HEK293 (cell line): ENCODE measurements around the gene CORO2B.

Experiments used
- CTCF ChIA-PET: fragments of 350-600 bp; formaldehyde crosslinking; extraction: SDS; loops from one replicate; lab custom pipeline; 2021; ENCODE audit warnings: antibody characterized with exemption; lab: Yijun Ruan, JAX
- POLR2A ChIA-PET: fragments of 300-600 bp; formaldehyde crosslinking; extraction: SDS; loops from one replicate; lab custom pipeline; 2020; ENCODE audit warnings: antibody characterized with exemption, inconsistent platforms; lab: Yijun Ruan, JAX
- H3K27ac ChIP-seq: fragments of 200-500 bp; sonication (Bioruptor generic); 2 replicates; pipeline ENCODE4 v1.5.1; 2014; ENCODE audit warnings: low read depth, low read length, control low read depth, inconsistent platforms; ENCODE audit errors: extremely low read depth
- H3K36me3 ChIP-seq, 2 experiments: fragments of 200-500 bp in 1 of 2; sonication (Bioruptor generic) in 1 of 2; 1 replicate in 1 of 2; 2 replicates in 1 of 2; pipeline ENCODE4 v1.5.1; 2014 to 2017; ENCODE audit warnings: inconsistent platforms in 2 of 2, low read length in 2 of 2; ENCODE audit not compliant: control insufficient read depth in 2 of 2, insufficient read depth in 1 of 2
- H3K4me1 ChIP-seq: fragments of 200-500 bp; sonication (Bioruptor generic); 2 replicates; pipeline ENCODE4 v1.5.1; 2014; ENCODE audit warnings: mild to moderate bottlenecking, low read length, inconsistent platforms; ENCODE audit not compliant: control insufficient read depth, insufficient read depth
- H3K4me3 ChIP-seq: 2 replicates; pipeline ENCODE4 v1.5.1; 2011; ENCODE audit warnings: low read depth, mild to moderate bottlenecking, control low read depth, low read length, moderate library complexity
- H3K9me3 ChIP-seq: fragments of 200-500 bp; sonication (Bioruptor generic); 2 replicates; pipeline ENCODE4 v1.5.1; 2014; ENCODE audit warnings: low read depth, low read length, inconsistent platforms; ENCODE audit not compliant: control insufficient read depth, insufficient read depth
- ELK4 ChIP-seq: IDR thresholded peaks from 2 replicates; pipeline ENCODE4 v1.6.1; 2011; ENCODE audit warnings: mild to moderate bottlenecking, low read depth, low read length, borderline replicate concordance
- GLI2 ChIP-seq: fragments of 450-650 bp; formaldehyde crosslinking; IDR thresholded peaks from 2 replicates; pipeline ENCODE4; 2017; ENCODE audit warnings: missing biosample characterization, missing genetic modification characterization, low read depth, borderline replicate concordance
- HOXC10 ChIP-seq: sonication (generic); formaldehyde crosslinking; IDR thresholded peaks from 2 replicates; pipeline ENCODE4 v1.8.1; 2023; ENCODE audit warnings: mild to moderate bottlenecking, missing genetic modification reagents
- PRDM2 ChIP-seq: fragments of 450-650 bp; formaldehyde crosslinking; IDR thresholded peaks from 2 replicates; pipeline ENCODE4 v1.5.1; 2016; ENCODE audit warnings: missing biosample characterization, missing genetic modification characterization, borderline replicate concordance
- SCRT1 ChIP-seq: fragments of 450-650 bp; formaldehyde crosslinking; IDR thresholded peaks from 2 replicates; pipeline ENCODE4 v1.5.1; 2016; ENCODE audit warnings: missing biosample characterization, missing genetic modification characterization, borderline replicate concordance
- ZBTB44 ChIP-seq: fragments of 450-650 bp; IDR thresholded peaks from 2 replicates; pipeline ENCODE4 v1.5.1; 2018; ENCODE audit warnings: missing biosample characterization, mild to moderate bottlenecking, missing genetic modification characterization
- ZFP3 ChIP-seq: fragments of 450-650 bp; formaldehyde crosslinking; IDR thresholded peaks from 2 replicates; pipeline ENCODE4 v1.5.1; 2016; ENCODE audit warnings: low read depth, missing biosample characterization, missing genetic modification characterization
- ZFP37 ChIP-seq: fragments of 450-650 bp; formaldehyde crosslinking; IDR thresholded peaks from 2 replicates; pipeline ENCODE4 v1.5.1; 2016; ENCODE audit warnings: missing biosample characterization, missing genetic modification characterization
- ZFP41 ChIP-seq: fragments of 450-650 bp; formaldehyde crosslinking; IDR thresholded peaks from 2 replicates; pipeline ENCODE4 v1.5.1; 2016; ENCODE audit warnings: missing biosample characterization, missing genetic modification characterization, borderline replicate concordance
- ZNF112 ChIP-seq: fragments of 450-650 bp; formaldehyde crosslinking; IDR thresholded peaks from 2 replicates; pipeline ENCODE4 v1.5.0; 2017; ENCODE audit warnings: missing biosample characterization, missing genetic modification characterization
- ZNF202 ChIP-seq: fragments of 450-650 bp; formaldehyde crosslinking; IDR thresholded peaks from 2 replicates; pipeline ENCODE4 v1.5.1; 2016; ENCODE audit warnings: missing biosample characterization, missing genetic modification characterization, borderline replicate concordance
- ZNF24 ChIP-seq: fragments of 450-650 bp; formaldehyde crosslinking; IDR thresholded peaks from 2 replicates; pipeline ENCODE4 v1.5.1; 2016; ENCODE audit warnings: missing biosample characterization, missing genetic modification characterization
- ZNF426 ChIP-seq: fragments of 450-650 bp; formaldehyde crosslinking; IDR thresholded peaks from 2 replicates; pipeline ENCODE4 v1.5.1; 2017; ENCODE audit warnings: missing biosample characterization, missing genetic modification characterization, mild to moderate bottlenecking, inconsistent platforms, moderate library complexity
- ZNF433 ChIP-seq: fragments of 450-650 bp; formaldehyde crosslinking; IDR thresholded peaks from 2 replicates; pipeline ENCODE4 v1.5.1; 2016; ENCODE audit warnings: missing biosample characterization, missing genetic modification characterization, low read depth
- ZNF473 ChIP-seq: fragments of 450-650 bp; formaldehyde crosslinking; IDR thresholded peaks from 2 replicates; pipeline ENCODE4 v1.5.1; 2017; ENCODE audit warnings: missing biosample characterization, missing genetic modification characterization
- ZNF488 ChIP-seq: fragments of 450-650 bp; formaldehyde crosslinking; IDR thresholded peaks from 2 replicates; pipeline ENCODE4 v1.5.1; 2016; ENCODE audit warnings: missing biosample characterization, missing genetic modification characterization
- ZNF521 ChIP-seq: fragments of 450-650 bp; formaldehyde crosslinking; IDR thresholded peaks from 2 replicates; pipeline ENCODE4 v1.5.1; 2017; ENCODE audit warnings: missing biosample characterization, mild to moderate bottlenecking, missing genetic modification characterization
- ZNF621 ChIP-seq: fragments of 450-650 bp; formaldehyde crosslinking; IDR thresholded peaks from 2 replicates; pipeline ENCODE4 v1.5.1; 2017; ENCODE audit warnings: missing biosample characterization, missing genetic modification characterization
- ZNF670 ChIP-seq: fragments of 450-650 bp; formaldehyde crosslinking; IDR thresholded peaks from 2 replicates; pipeline ENCODE4 v1.5.1; 2016; ENCODE audit warnings: missing biosample characterization, missing genetic modification characterization, low read depth
- ZNF707 ChIP-seq: fragments of 450-650 bp; formaldehyde crosslinking; IDR thresholded peaks from 2 replicates; pipeline ENCODE4 v1.5.1; 2016; ENCODE audit warnings: missing biosample characterization, missing genetic modification characterization
- ZNF747 ChIP-seq: fragments of 450-650 bp; formaldehyde crosslinking; IDR thresholded peaks from 2 replicates; pipeline ENCODE4 v1.5.1; 2016; ENCODE audit warnings: missing biosample characterization, missing genetic modification characterization
- ZNF76 ChIP-seq: fragments of 450-650 bp; formaldehyde crosslinking; IDR thresholded peaks from 2 replicates; pipeline ENCODE4; 2016; ENCODE audit warnings: low read depth, missing biosample characterization, missing genetic modification characterization, borderline replicate concordance
- ZSCAN16 ChIP-seq: fragments of 450-650 bp; formaldehyde crosslinking; IDR thresholded peaks from 2 replicates; pipeline ENCODE4 v1.5.1; 2016; ENCODE audit warnings: missing biosample characterization, missing genetic modification characterization

CORO2B gene

GRCh38 chr15:68749793-68750192 is 171.0 kb downstream of the CORO2B start:
- CTCF ChIA-PET: interaction anchor here (1.3 kb wide), 1 partner anchor 35 kb away, joined by 3 read pairs; no protein-coding TSS in a partner anchor
- POLR2A ChIA-PET: no interaction called here
- TF ChIP-seq GLI2 (tag by site-specific recombination) (no peak), ZNF747 (no peak), ZNF707 (tag by site-specific recombination) (no peak), HOXC10 (CRISPR knock-in tag) (no peak), PRDM2 (tag by site-specific recombination) (no peak), ZSCAN16 (no peak), ZNF621 (tag by site-specific recombination) (no peak), ZNF473 (no peak), ZNF670 (no peak), ZNF521 (tag by site-specific recombination) (no peak), ZFP3 (tag by site-specific recombination) (no peak), ZNF426 (tag by site-specific recombination) (no peak), ZNF112 (no peak), ZNF76 (tag by site-specific recombination) (no peak), ZNF433 (tag by site-specific recombination) (no peak), ZFP37 (tag by site-specific recombination) (no peak), ZNF488 (no peak), SCRT1 (tag by site-specific recombination) (no peak), ELK4 (no peak), ZNF202 (tag by site-specific recombination) (no peak)

GRCh38 chr15:68751622-68752021 is 172.8 kb downstream of the CORO2B start:
- Histone ChIP-seq H3K9me3 (no peaks in the 10 kb centered on the region), H3K4me1 (no peaks in the 10 kb centered on the region), H3K36me3 (no peaks in the 10 kb centered on the region), H3K27ac (no peak overlapping the region), H3K4me3 (no peak overlapping the region)
- POLR2A ChIA-PET: no interaction called here
- TF ChIP-seq ZFP41 (tag by site-specific recombination): no peak
- TF ChIP-seq ZBTB44 (tag by site-specific recombination): no peak
- TF ChIP-seq ZNF24 (tag by site-specific recombination): no peak
- CTCF ChIA-PET: interaction anchor here (0.6 to 1.6 kb wide), 4 partner anchors 59 to 213 kb away, joined by 3 to 5 read pairs (median 4); no protein-coding TSS in a partner anchor

More at GRCh38 chr15:68749793-68750192, 171.0 kb downstream of the CORO2B start:
- Histone ChIP-seq H3K27ac (no peak overlapping the region), H3K36me3 (no peaks in the 10 kb centered on the region), H3K4me3 (no peak overlapping the region), H3K4me1 (no peaks in the 10 kb centered on the region), H3K9me3 (no peaks in the 10 kb centered on the region)
